ENCODE results near the gene CYP4F11.
"Not testable (repeated sequence)": the region's sequence is repeated elsewhere in the genome, so short reads cannot be mapped to it uniquely, and the experiment has no call there.

CYP4F11 gene

GRCh38 chr19:15948223-15949058, 14.1 kb upstream of the CYP4F11 start, which contains the start of gene OR10H4:
Gene OR10H4, plus strand, starts transcription at chr19:15949008. Its CDS starts 0 bp downstream, at chr19:15949008.
- no peaks in the 10 kb centered on the region for H3K4me1 ChIP-seq (ENCODE audit: control insufficient read depth, insufficient read depth, low read length)
- no peak within 1 kb of the TSS for H3K9ac ChIP-seq (ENCODE audit: low read length in 2 of 2)
- peak within 1 kb of the TSS in 1 of 2 donors; percentile 16 for H3K4me3 ChIP-seq (ENCODE audit: low read length in 2 of 2)
- H3K27ac ChIP-seq (ENCODE audit: low read length), result no peak within 1 kb of the TSS
- H3K27me3 ChIP-seq (ENCODE audit: control insufficient read depth in 1 of 2, insufficient read depth in 2 of 2, low read length in 2 of 2), result no peaks in the 10 kb centered on the region
- H3K36me3 ChIP-seq (ENCODE audit: control insufficient read depth in 2 of 2, insufficient read depth in 2 of 2, low read length in 2 of 2), result no peaks in the 10 kb centered on the region
- peaks cover 4 to 9% of the 10 kb centered on the region in 2 donors for H3K9me3 ChIP-seq (ENCODE audit: control insufficient read depth in 2 of 2, low read length in 2 of 2)

- no peak overlapping the region for H3K4me3 ChIP-seq (ENCODE audit: low read length in 2 of 2)
- H3K36me3 ChIP-seq (ENCODE audit: control insufficient read depth in 2 of 2, insufficient read depth in 2 of 2, low read length in 2 of 2), result no peaks in the 10 kb centered on the region
- H3K9me3 ChIP-seq (ENCODE audit: control insufficient read depth in 2 of 2, low read length in 2 of 2), result peaks cover 4 to 9% of the 10 kb centered on the region in 2 donors
- peaks cover 0 to 3% of the 10 kb centered on the region in 2 donors for H3K27me3 ChIP-seq (ENCODE audit: control insufficient read depth in 1 of 2, insufficient read depth in 2 of 2, low read length in 2 of 2)
- no peak overlapping the region for H3K27ac ChIP-seq (ENCODE audit: low read length)
- H3K4me1 ChIP-seq (ENCODE audit: control insufficient read depth, insufficient read depth, low read length), result no peaks in the 10 kb centered on the region
- H3K9ac ChIP-seq (ENCODE audit: low read length in 2 of 2), result no peak overlapping the region
Observed at GRCh38 chr19:15945301-15945700, 11.0 kb upstream of the CYP4F11 start.

- Histone ChIP-seq H3K27me3 (ENCODE audit: control insufficient read depth in 1 of 2, insufficient read depth in 2 of 2, low read length in 2 of 2) (peaks cover 5% of the 10 kb centered on the region in 2 donors), H3K4me3 (ENCODE audit: low read length in 2 of 2) (no peak overlapping the region), H3K4me1 (ENCODE audit: control insufficient read depth, insufficient read depth, low read length) (no peaks in the 10 kb centered on the region), H3K27ac (ENCODE audit: low read length) (no peak overlapping the region), H3K9me3 (ENCODE audit: control insufficient read depth in 2 of 2, low read length in 2 of 2) (peaks cover 4 to 7% of the 10 kb centered on the region in 2 donors), H3K36me3 (ENCODE audit: control insufficient read depth in 2 of 2, insufficient read depth in 2 of 2, low read length in 2 of 2) (no peaks in the 10 kb centered on the region), H3K9ac (ENCODE audit: low read length in 2 of 2) (no peak overlapping the region)
Observed at GRCh38 chr19:15944401-15944800, 10.1 kb upstream of the CYP4F11 start.

- no peak overlapping the region for H3K27ac ChIP-seq (ENCODE audit: low read length)
- no peak overlapping the region for H3K9ac ChIP-seq (ENCODE audit: low read length in 2 of 2)
- H3K9me3 ChIP-seq (ENCODE audit: control insufficient read depth in 2 of 2, low read length in 2 of 2), result no peaks in the 10 kb centered on the region
- peaks cover 5 to 24% of the 10 kb centered on the region in 2 donors for H3K27me3 ChIP-seq (ENCODE audit: control insufficient read depth in 1 of 2, insufficient read depth in 2 of 2, low read length in 2 of 2)
- H3K36me3 ChIP-seq (ENCODE audit: control insufficient read depth in 2 of 2, insufficient read depth in 2 of 2, low read length in 2 of 2), result no peaks in the 10 kb centered on the region
- peaks cover 9% of the 10 kb centered on the region for H3K4me1 ChIP-seq (ENCODE audit: control insufficient read depth, insufficient read depth, low read length)
- H3K4me3 ChIP-seq (ENCODE audit: low read length in 2 of 2), result no peak overlapping the region
Observed at GRCh38 chr19:15937771-15938170, 3.4 kb upstream of the CYP4F11 start.

- Histone ChIP-seq H3K36me3 (ENCODE audit: control insufficient read depth in 2 of 2, insufficient read depth in 2 of 2, low read length in 2 of 2) (no peaks in the 10 kb centered on the region), H3K4me1 (ENCODE audit: control insufficient read depth, insufficient read depth, low read length) (peaks cover 9% of the 10 kb centered on the region), H3K9me3 (ENCODE audit: control insufficient read depth in 2 of 2, low read length in 2 of 2) (no peaks in the 10 kb centered on the region), H3K9ac (ENCODE audit: low read length in 2 of 2) (no peak overlapping the region), H3K4me3 (ENCODE audit: low read length in 2 of 2) (no peak overlapping the region), H3K27me3 (ENCODE audit: control insufficient read depth in 1 of 2, insufficient read depth in 2 of 2, low read length in 2 of 2) (peaks cover 5 to 24% of the 10 kb centered on the region in 2 donors), H3K27ac (ENCODE audit: low read length) (no peak overlapping the region)
Observed at GRCh38 chr19:15936950-15937349, 2.6 kb upstream of the CYP4F11 start.

- Histone ChIP-seq H3K9me3 (ENCODE audit: control insufficient read depth in 2 of 2, low read length in 2 of 2) (no peaks in the 10 kb centered on the region), H3K27ac (ENCODE audit: low read length) (no peak overlapping the region), H3K4me3 (ENCODE audit: low read length in 2 of 2) (no peak overlapping the region), H3K9ac (ENCODE audit: low read length in 2 of 2) (no peak overlapping the region), H3K36me3 (ENCODE audit: control insufficient read depth in 2 of 2, insufficient read depth in 2 of 2, low read length in 2 of 2) (no peaks in the 10 kb centered on the region), H3K27me3 (ENCODE audit: control insufficient read depth in 1 of 2, insufficient read depth in 2 of 2, low read length in 2 of 2) (peaks cover 5 to 26% of the 10 kb centered on the region in 2 donors), H3K4me1 (ENCODE audit: control insufficient read depth, insufficient read depth, low read length) (peaks cover 9% of the 10 kb centered on the region)
Observed at GRCh38 chr19:15936173-15936572, 1.8 kb upstream of the CYP4F11 start.

GRCh38 chr19:15935167-15935702, 906 bp upstream of the CYP4F11 start:
- Histone ChIP-seq H3K27me3 (ENCODE audit: control insufficient read depth in 1 of 2, insufficient read depth in 2 of 2, low read length in 2 of 2) (peaks cover 2 to 34% of the 10 kb centered on the region in 2 donors), H3K4me1 (ENCODE audit: control insufficient read depth, insufficient read depth, low read length) (peaks cover 9% of the 10 kb centered on the region), H3K9me3 (ENCODE audit: control insufficient read depth in 2 of 2, low read length in 2 of 2) (no peaks in the 10 kb centered on the region), H3K9ac (ENCODE audit: low read length in 2 of 2) (no peak overlapping the region), H3K4me3 (ENCODE audit: low read length in 2 of 2) (no peak overlapping the region), H3K36me3 (ENCODE audit: control insufficient read depth in 2 of 2, insufficient read depth in 2 of 2, low read length in 2 of 2) (no peaks in the 10 kb centered on the region), H3K27ac (ENCODE audit: low read length) (no peak overlapping the region)

- H3K9me3 ChIP-seq (ENCODE audit: control insufficient read depth in 2 of 2, low read length in 2 of 2); H3K9ac ChIP-seq (ENCODE audit: low read length in 2 of 2); H3K36me3 ChIP-seq (ENCODE audit: control insufficient read depth in 2 of 2, insufficient read depth in 2 of 2, low read length in 2 of 2); H3K27ac ChIP-seq (ENCODE audit: low read length); H3K4me1 ChIP-seq (ENCODE audit: control insufficient read depth, insufficient read depth, low read length); H3K4me3 ChIP-seq (ENCODE audit: low read length in 2 of 2): not testable (repeated sequence)
- peaks cover 2 to 38% of the 10 kb centered on the region in 2 donors for H3K27me3 ChIP-seq (ENCODE audit: control insufficient read depth in 1 of 2, insufficient read depth in 2 of 2, low read length in 2 of 2)
Observed at GRCh38 chr19:15933761-15934331, 483 bp downstream of the CYP4F11 start.

GRCh38 chr19:15928321-15928720, 6.0 kb downstream of the CYP4F11 start:
- H3K36me3 ChIP-seq (ENCODE audit: control insufficient read depth in 2 of 2, insufficient read depth in 2 of 2, low read length in 2 of 2), result no peaks in the 10 kb centered on the region
- no peak overlapping the region for H3K4me3 ChIP-seq (ENCODE audit: low read length in 2 of 2)
- H3K9ac ChIP-seq (ENCODE audit: low read length in 2 of 2), result no peak overlapping the region
- no peaks in the 10 kb centered on the region for H3K4me1 ChIP-seq (ENCODE audit: control insufficient read depth, insufficient read depth, low read length)
- H3K9me3 ChIP-seq (ENCODE audit: control insufficient read depth in 2 of 2, low read length in 2 of 2), result no peaks in the 10 kb centered on the region
- H3K27ac ChIP-seq (ENCODE audit: low read length), result no peak overlapping the region
- H3K27me3 ChIP-seq (ENCODE audit: control insufficient read depth in 1 of 2, insufficient read depth in 2 of 2, low read length in 2 of 2), result peaks cover 2 to 47% of the 10 kb centered on the region in 2 donors

GRCh38 chr19:15926484-15926883, 7.8 kb downstream of the CYP4F11 start:
- no peak overlapping the region for H3K4me3 ChIP-seq (ENCODE audit: low read length in 2 of 2)
- no peak overlapping the region for H3K9ac ChIP-seq (ENCODE audit: low read length in 2 of 2)
- H3K36me3 ChIP-seq (ENCODE audit: control insufficient read depth in 2 of 2, insufficient read depth in 2 of 2, low read length in 2 of 2), result no peaks in the 10 kb centered on the region
- no peaks in the 10 kb centered on the region for H3K9me3 ChIP-seq (ENCODE audit: control insufficient read depth in 2 of 2, low read length in 2 of 2)
- no peak overlapping the region for H3K27ac ChIP-seq (ENCODE audit: low read length)
- H3K27me3 ChIP-seq (ENCODE audit: control insufficient read depth in 1 of 2, insufficient read depth in 2 of 2, low read length in 2 of 2), result peaks cover 2 to 49% of the 10 kb centered on the region in 2 donors
- H3K4me1 ChIP-seq (ENCODE audit: control insufficient read depth, insufficient read depth, low read length), result no peaks in the 10 kb centered on the region
